ENCODE data around the gene CD200. TPM values are rescaled to one million over a fixed set of nuclear protein-coding genes. Genes with fewer than 3 reads are reported as not detected.

Gene CD200
- total RNA-seq, 1 experiment from 2014 or later = not detected

GRCh38 chr3:112389961-112390360, 57.0 kb downstream of the CD200 start:
- H3K27me3 Mint-ChIP-seq (ENCODE audit: insufficient read depth, unreplicated experiment) = no peaks in the 10 kb centered on the region
- CTCF ChIA-PET = interaction anchor here (1.6 kb wide), 1 partner anchor 96 kb away, joined by 5 read pairs; the partner anchor contains the start of gene SLC9C1
- peaks cover 28% of the 10 kb centered on the region for H3K4me1 Mint-ChIP-seq (ENCODE audit: insufficient read depth, unreplicated experiment)
- no peak for TF ChIP-seq CTCF (IDR thresholded peaks at IDR 0.05; ENCODE audit: unreplicated experiment)
- DNase-seq (ENCODE audit: unreplicated experiment) = no peak
- POLR2A ChIA-PET = interaction anchor here (1.6 kb wide), 1 partner anchor 28 kb away, joined by 7 read pairs; no protein-coding TSS in a partner anchor
- H3K9me3 Mint-ChIP-seq (ENCODE audit: unreplicated experiment) = no peaks in the 10 kb centered on the region
- H3K27ac Mint-ChIP-seq (ENCODE audit: low read depth, unreplicated experiment) = peak overlapping the region; percentile 20
- no peak overlapping the region for H3K4me3 Mint-ChIP-seq (ENCODE audit: unreplicated experiment)
- H3K36me3 Mint-ChIP-seq (ENCODE audit: insufficient read depth, unreplicated experiment) = no peaks in the 10 kb centered on the region
- no TSS peak for BruUV-seq (replicated peaks)
- intact Hi-C loops (cut with micrococcal nuclease) = no loop called here

GRCh38 chr3:112390783-112391641, 58.1 kb downstream of the CD200 start:
- DNase-seq (ENCODE audit: unreplicated experiment) = peak; percentile 36
- Mint-ChIP-seq H3K9me3 (ENCODE audit: unreplicated experiment) (no peaks in the 10 kb centered on the region), H3K4me3 (ENCODE audit: unreplicated experiment) (no peak overlapping the region), H3K4me1 (ENCODE audit: insufficient read depth, unreplicated experiment) (peaks cover 28% of the 10 kb centered on the region), H3K27me3 (ENCODE audit: insufficient read depth, unreplicated experiment) (no peaks in the 10 kb centered on the region), H3K27ac (ENCODE audit: low read depth, unreplicated experiment) (peak overlapping the region; percentile 80), H3K36me3 (ENCODE audit: insufficient read depth, unreplicated experiment) (no peaks in the 10 kb centered on the region)
- no peak for TF ChIP-seq CTCF (IDR thresholded peaks at IDR 0.05; ENCODE audit: unreplicated experiment)
- CTCF ChIA-PET = interaction anchor here (0.6 to 1.6 kb wide), 4 partner anchors 30 to 1356 kb away, joined by 3 to 5 read pairs (median 4); partner anchors contain the start of genes ATP6V1A and SLC9C1
- intact Hi-C loops (cut with micrococcal nuclease) = no loop called here
- POLR2A ChIA-PET = interaction anchor here (0.6 to 1.6 kb wide), 4 partner anchors 12 to 38 kb away, joined by 3 to 9 read pairs (median 6); no protein-coding TSS in a partner anchor
- BruUV-seq (replicated peaks) = no TSS peak

GRCh38 chr3:112391648-112392047, 58.7 kb downstream of the CD200 start:
- no peaks in the 10 kb centered on the region for H3K27me3 Mint-ChIP-seq (ENCODE audit: insufficient read depth, unreplicated experiment)
- DNase-seq (ENCODE audit: unreplicated experiment) = no peak
- H3K4me1 Mint-ChIP-seq (ENCODE audit: insufficient read depth, unreplicated experiment) = peaks cover 28% of the 10 kb centered on the region
- no peak for TF ChIP-seq CTCF (IDR thresholded peaks at IDR 0.05; ENCODE audit: unreplicated experiment)
- ChIA-PET POLR2A (interaction anchor here (1.3 kb wide), 1 partner anchor 12 kb away, joined by 9 read pairs; no protein-coding TSS in a partner anchor), CTCF (interaction anchor here (0.8 to 1.2 kb wide), 3 partner anchors 16 to 46 kb away, joined by 3 to 4 read pairs (median 3); no protein-coding TSS in a partner anchor)
- no TSS peak for BruUV-seq (replicated peaks)
- H3K36me3 Mint-ChIP-seq (ENCODE audit: insufficient read depth, unreplicated experiment) = no peaks in the 10 kb centered on the region
- H3K9me3 Mint-ChIP-seq (ENCODE audit: unreplicated experiment) = no peaks in the 10 kb centered on the region
- H3K27ac Mint-ChIP-seq (ENCODE audit: low read depth, unreplicated experiment) = peak overlapping the region; percentile 80
- no peak overlapping the region for H3K4me3 Mint-ChIP-seq (ENCODE audit: unreplicated experiment)
- intact Hi-C loops (cut with micrococcal nuclease) = no loop called here

Measured in MCF 10A (cell line).